GM18499 (cell line): ENCODE measurements around the gene SUCO.

Experiments
- ATAC-seq: cut with Tn5 transposase; IDR thresholded peaks from one replicate; pipeline ENCODE4 v1.9.1; 2021; ENCODE audit warnings: moderate number of reproducible peaks; ENCODE audit not compliant: insufficient read depth, unreplicated experiment

SUCO gene

GRCh38 chr1:172638885-172639831, 106.2 kb downstream of the SUCO start:
- peak; percentile 80 for ATAC-seq

GRCh38 chr1:172640111-172640510, 107.2 kb downstream of the SUCO start:
- no peak for ATAC-seq

- no peak for ATAC-seq
Measured at GRCh38 chr1:172641492-172641891, 108.5 kb downstream of the SUCO start.

DNA sequence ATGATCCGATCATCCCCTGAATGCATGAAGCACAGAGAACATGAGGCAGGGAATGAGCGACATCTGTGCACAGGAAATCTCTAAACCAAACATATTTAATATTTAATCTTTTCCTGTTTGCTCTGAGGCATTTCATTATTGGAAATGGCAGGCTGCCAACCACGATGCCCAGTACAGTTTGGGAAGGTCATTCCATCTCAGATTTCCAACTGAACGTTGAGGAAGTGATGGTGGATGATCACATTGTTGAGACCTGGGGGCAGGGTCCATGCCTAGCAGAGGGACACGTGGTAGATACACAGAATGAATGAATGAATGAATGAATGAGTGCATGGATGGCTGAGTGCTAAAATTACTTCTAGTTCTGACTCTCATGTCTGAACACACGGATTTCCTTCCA, 110.0 kb downstream of the SUCO start:
- ATAC-seq, result no peak

GRCh38 chr1:172646653-172647052, 113.7 kb downstream of the SUCO start:
- ATAC-seq, result no peak

- ATAC-seq, result no peak
Measured at GRCh38 chr1:172647110-172647564, 114.2 kb downstream of the SUCO start.

DNA sequence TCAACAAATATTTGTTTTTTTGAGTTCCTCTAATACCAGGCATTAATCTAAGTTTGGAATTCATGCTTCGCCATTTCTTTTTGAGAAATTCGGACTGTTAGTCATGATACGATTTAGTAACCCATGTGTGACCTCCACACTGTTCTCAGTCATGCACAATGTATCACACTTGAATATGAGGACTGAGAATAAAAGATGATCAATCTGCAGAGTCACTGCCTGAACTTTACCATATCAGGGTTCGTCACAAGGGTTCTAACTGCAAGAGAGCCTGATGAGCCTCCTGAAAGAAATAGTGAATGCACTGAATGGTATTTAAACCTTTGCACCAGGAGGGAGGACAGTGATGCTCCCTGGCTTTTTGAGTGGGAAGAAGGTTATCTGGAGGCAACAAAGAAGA, 115.0 kb downstream of the SUCO start:
- no peak for ATAC-seq

GRCh38 chr1:172650474-172651193, 117.7 kb downstream of the SUCO start:
- ATAC-seq, result no peak

GRCh38 chr1:172653015-172653709, 120.2 kb downstream of the SUCO start:
- no peak for ATAC-seq

DNA sequence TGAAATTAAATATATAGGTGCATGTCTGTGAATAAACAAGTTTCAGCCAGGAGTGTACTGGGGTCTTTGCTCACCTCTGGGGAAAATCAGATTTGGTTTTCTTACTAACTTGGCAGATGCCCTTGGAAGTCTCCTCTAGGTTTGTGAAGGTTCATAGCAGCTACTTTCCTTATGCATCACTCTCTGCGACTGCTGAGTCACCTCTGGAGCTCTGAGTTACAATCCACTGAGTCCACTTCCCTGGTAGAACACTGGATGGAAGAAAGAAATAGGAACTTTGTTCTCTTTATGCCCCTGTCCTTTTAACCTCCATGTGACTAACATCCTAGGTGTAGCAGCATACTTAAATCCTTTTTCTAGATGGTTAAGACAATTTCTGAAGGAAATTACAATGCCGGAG, 121.6 kb downstream of the SUCO start:
- no peak for ATAC-seq

- no peak for ATAC-seq
Measured at GRCh38 chr1:172656576-172656975, 123.6 kb downstream of the SUCO start.

DNA sequence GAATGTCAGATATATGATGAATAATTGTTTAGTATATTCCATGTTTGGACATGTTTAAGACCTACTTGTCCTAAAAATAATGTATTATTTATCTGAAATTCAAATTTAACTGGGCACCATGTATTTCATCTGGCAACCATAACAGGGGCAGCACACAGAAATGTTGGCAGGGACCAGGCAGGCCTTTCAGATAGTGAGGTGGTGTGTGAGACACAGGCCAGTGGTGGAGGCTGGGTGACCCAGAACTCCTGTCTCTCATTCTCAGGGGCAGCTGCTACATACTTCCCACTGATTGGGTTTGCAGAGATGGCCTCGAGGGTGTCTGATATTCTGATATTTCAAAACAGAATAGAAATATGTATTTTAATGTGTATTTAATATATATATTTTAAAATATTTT, 124.6 kb downstream of the SUCO start:
- no peak for ATAC-seq

- no peak for ATAC-seq
Measured at GRCh38 chr1:172658871-172659453, 126.0 kb downstream of the SUCO start, which contains the start of gene FASLG. FASLG (plus strand) TSS chr1:172659103; CDS start chr1:172659202, 99 bp downstream.

- no peak for ATAC-seq
Measured at GRCh38 chr1:172661107-172661506, 128.2 kb downstream of the SUCO start.
